SK-N-SH treated with all-trans-retinoic acid at 6 μM for 48 hours (cell line): Measurements from ENCODE around the gene LOXL3.

ENCODE experiments used
- CREB5 ChIP-seq: fragments of 250-450 bp; sonication (Bioruptor Pico); IDR thresholded peaks from 2 replicates; pipeline ENCODE4 v1.5.1; 2020; ENCODE audit warnings: low read depth, mild to moderate bottlenecking, moderate library complexity
- PATZ1 ChIP-seq: fragments of 250-450 bp; sonication (Bioruptor Pico); IDR thresholded peaks from 2 replicates; pipeline ENCODE4 v1.8.0; 2020; ENCODE audit warnings: mild to moderate bottlenecking, moderate library complexity, borderline replicate concordance
- TOX ChIP-seq: fragments of 250-450 bp; sonication (Bioruptor Pico); IDR thresholded peaks from 2 replicates; pipeline ENCODE4 v1.8.0; 2021; ENCODE audit warnings: mild to moderate bottlenecking, moderate library complexity, borderline replicate concordance
- TSHZ2 ChIP-seq: fragments of 250-450 bp; sonication (Bioruptor Pico); IDR thresholded peaks from 2 replicates; pipeline ENCODE4 v1.5.0; 2020; ENCODE audit warnings: mild to moderate bottlenecking, moderate library complexity

GRCh38 chr2:74501335-74502071, 52.2 kb downstream of the LOXL3 start:
- TF ChIP-seq TOX (no peak), TSHZ2 (CRISPR knock-in tag) (no peak), PATZ1 (CRISPR knock-in tag) (no peak), CREB5 (CRISPR knock-in tag) (no peak)
